CD4-positive, CD25-positive, alpha-beta regulatory T cell (primary cell): ENCODE data around the gene ATP9B. TPM values are rescaled to one million over a fixed set of nuclear protein-coding genes. Genes with fewer than 3 reads are reported as not detected.

Experiments used
- ATAC-seq, 2 donors: fragments of 150-1000 bp; cut with Tn5 transposase; one replicate each; pipeline ENCODE4 v1.10.0; 2021; ENCODE audit warnings: low read depth in 2 of 2, moderate number of reproducible peaks in 2 of 2, moderate library complexity in 1 of 2
- DNase-seq, 3 donors: peaks; one replicate each; pipeline versions ENCODE4 v3.0.0 to v3.0.0-alpha.2; 2012 to 2022; ENCODE audit warnings: mixed read lengths in 1 of 3
- H3K27ac ChIP-seq: one replicate; pipeline ENCODE4 v1.7.0; 2013; ENCODE audit warnings: mild to moderate bottlenecking, low read length; ENCODE audit not compliant: insufficient read depth, poor library complexity, severe bottlenecking
- H3K27me3 ChIP-seq: one replicate; pipeline ENCODE4 v1.7.0; 2013; ENCODE audit warnings: low read length; ENCODE audit not compliant: control insufficient read depth, insufficient read depth
- H3K36me3 ChIP-seq: one replicate; pipeline ENCODE4 v1.7.0; 2013; ENCODE audit warnings: mild to moderate bottlenecking, low read length, moderate library complexity; ENCODE audit not compliant: control insufficient read depth, insufficient read depth
- H3K4me1 ChIP-seq: 2 replicates; pipeline ENCODE4 v1.7.0; 2013; ENCODE audit warnings: mild to moderate bottlenecking, low read length; ENCODE audit not compliant: insufficient read depth, control insufficient read depth, poor library complexity, severe bottlenecking
- H3K4me3 ChIP-seq: one replicate; pipeline ENCODE4 v1.7.0; 2013; ENCODE audit warnings: low read depth, mild to moderate bottlenecking, low read length, moderate library complexity
- H3K9me3 ChIP-seq, 2 experiments: 1 replicate in 1 of 2; 2 replicates in 1 of 2; pipeline ENCODE4 v1.7.0; 2013; ENCODE audit warnings: low read length in 2 of 2, mild to moderate bottlenecking in 1 of 2, moderate library complexity in 1 of 2; ENCODE audit not compliant: control insufficient read depth in 2 of 2
- H3K27ac Mint-ChIP-seq, 3 donors: one replicate each; pipeline ENCODE4 v1.8.0; 2020 to 2022; ENCODE audit warnings: mild to moderate bottlenecking in 3 of 3, mixed read lengths in 3 of 3, moderate library complexity in 2 of 3
- H3K27me3 Mint-ChIP-seq: one replicate; pipeline ENCODE4 v1.8.0; 2022; ENCODE audit warnings: mild to moderate bottlenecking, mixed read lengths
- H3K36me3 Mint-ChIP-seq: one replicate; pipeline ENCODE4 v1.8.0; 2020; ENCODE audit warnings: mixed read lengths
- H3K4me1 Mint-ChIP-seq, 4 donors: one replicate each; pipeline ENCODE4 v1.8.0; 2020 to 2022; ENCODE audit warnings: mixed read lengths in 4 of 4, mild to moderate bottlenecking in 1 of 4
- H3K4me3 Mint-ChIP-seq, 4 donors: one replicate each; pipeline ENCODE4 v1.8.0; 2020 to 2022; ENCODE audit warnings: mild to moderate bottlenecking in 4 of 4, mixed read lengths in 4 of 4, moderate library complexity in 3 of 4
- H3K9me3 Mint-ChIP-seq, 7 donors: one replicate each; pipeline ENCODE4 v1.8.0; 2020 to 2022; ENCODE audit warnings: mixed read lengths in 7 of 7, mild to moderate bottlenecking in 3 of 7, moderate library complexity in 2 of 7
- polyA plus RNA-seq, 4 donors: library from polyadenylated mRNA; unstranded; fragments of 300-500 nt; fragmentation: Illumina TruSeq; gene quantifications; one replicate each; pipeline ENCODE4 v1.2.3, GENCODE V29; 2021
- total RNA-seq: library from RNA; stranded (reverse); gene quantifications from one replicate; pipeline ENCODE4 v1.2.3, GENCODE V29; 2022

The ATP9B gene
- total and polyA plus RNA-seq, 5 donors from 2014 or later, result 14.1 to 75.3 (median 17.6) TPM

GRCh38 chr18:79064228-79064627, 5.0 kb upstream of the ATP9B start:
- Mint-ChIP-seq H3K9me3 (peaks cover 0 to 12% (median 1%) of the 10 kb centered on the region in 7 donors), H3K36me3 (peaks cover 18% of the 10 kb centered on the region)

GRCh38 chr18:79065802-79066201, 3.4 kb upstream of the ATP9B start:
- no peak overlapping the region for H3K27ac ChIP-seq
- H3K4me1 Mint-ChIP-seq, result peaks cover 18 to 36% (median 21%) of the 10 kb centered on the region in 4 donors
- H3K27me3 ChIP-seq, result peaks cover 7% of the 10 kb centered on the region
- peak overlapping the region in 1 of 3 donors; percentile 100 for H3K27ac Mint-ChIP-seq
- no peaks in the 10 kb centered on the region for H3K9me3 ChIP-seq
- ATAC-seq (no peak), DNase-seq (no peak)
- H3K27me3 Mint-ChIP-seq, result peaks cover 8% of the 10 kb centered on the region
- peaks cover 0 to 12% (median 1%) of the 10 kb centered on the region in 7 donors for H3K9me3 Mint-ChIP-seq
- H3K36me3 Mint-ChIP-seq, result peaks cover 18% of the 10 kb centered on the region
- peak overlapping the region in 3 of 4 donors; percentile 3 to 96 (median 65) for H3K4me3 Mint-ChIP-seq
- peaks cover 15% of the 10 kb centered on the region for H3K4me1 ChIP-seq
- H3K4me3 ChIP-seq, result no peak overlapping the region
- H3K36me3 ChIP-seq, result no peaks in the 10 kb centered on the region

More at GRCh38 chr18:79064228-79064627, 5.0 kb upstream of the ATP9B start:
- Mint-ChIP-seq H3K4me1 (peaks cover 13 to 26% (median 16%) of the 10 kb centered on the region in 4 donors), H3K4me3 (no peak overlapping the region), H3K27me3 (peaks cover 15% of the 10 kb centered on the region), H3K27ac (no peak overlapping the region)
- Histone ChIP-seq H3K36me3 (no peaks in the 10 kb centered on the region), H3K27ac (no peak overlapping the region), H3K4me1 (peaks cover 4% of the 10 kb centered on the region), H3K9me3 (no peaks in the 10 kb centered on the region), H3K4me3 (no peak overlapping the region), H3K27me3 (peaks cover 7% of the 10 kb centered on the region)
- DNase-seq, result no peak
- no peak for ATAC-seq

GRCh38 chr18:79067611-79068010, 1.6 kb upstream of the ATP9B start:
- H3K4me3 ChIP-seq, result no peak overlapping the region
- Mint-ChIP-seq H3K27ac (peak overlapping the region; percentile 98 to 100 (median 100)), H3K4me3 (peak overlapping the region; percentile 95 to 97 (median 96)), H3K4me1 (peaks cover 24 to 48% (median 28%) of the 10 kb centered on the region in 4 donors), H3K9me3 (peaks cover 0 to 12% (median 1%) of the 10 kb centered on the region in 7 donors), H3K27me3 (peaks cover 5% of the 10 kb centered on the region), H3K36me3 (peaks cover 18% of the 10 kb centered on the region)
- H3K36me3 ChIP-seq, result no peaks in the 10 kb centered on the region
- peaks cover 23% of the 10 kb centered on the region for H3K4me1 ChIP-seq
- DNase-seq, result no peak
- no peak for ATAC-seq
- H3K27ac ChIP-seq, result peak overlapping the region; percentile 99
- peaks cover 7% of the 10 kb centered on the region for H3K27me3 ChIP-seq
- H3K9me3 ChIP-seq, result no peaks in the 10 kb centered on the region

- Histone ChIP-seq H3K27me3 (peaks cover 7% of the 10 kb centered on the region), H3K9me3 (no peaks in the 10 kb centered on the region), H3K4me3 (peak overlapping the region; percentile 77), H3K36me3 (no peaks in the 10 kb centered on the region), H3K27ac (peak overlapping the region; percentile 99), H3K4me1 (peaks cover 23% of the 10 kb centered on the region)
- peaks cover 5% of the 10 kb centered on the region for H3K27me3 Mint-ChIP-seq
- peaks cover 19% of the 10 kb centered on the region for H3K36me3 Mint-ChIP-seq
- H3K27ac Mint-ChIP-seq, result peak overlapping the region; percentile 98 to 100 (median 100)
- H3K4me1 Mint-ChIP-seq, result peaks cover 24 to 53% (median 28%) of the 10 kb centered on the region in 4 donors
- peaks cover 0 to 12% (median 1%) of the 10 kb centered on the region in 7 donors for H3K9me3 Mint-ChIP-seq
- peak overlapping the region; percentile 95 to 97 (median 96) for H3K4me3 Mint-ChIP-seq
- DNase-seq (peak in 2 of 3 donors; percentile 20 to 85), ATAC-seq (peak; percentile 48 to 52)
These were observed 755 bp upstream of the ATP9B start for GRCh38 chr18:79068341-79068936.

GRCh38 chr18:79069717-79070151, 540 bp downstream of the ATP9B start:
- peaks cover 0 to 12% (median 1%) of the 10 kb centered on the region in 7 donors for H3K9me3 Mint-ChIP-seq
- H3K36me3 Mint-ChIP-seq, result peaks cover 30% of the 10 kb centered on the region
- no peaks in the 10 kb centered on the region for H3K9me3 ChIP-seq
- H3K27me3 ChIP-seq, result peaks cover 7% of the 10 kb centered on the region
- peak overlapping the region; percentile 91 to 96 (median 94) for H3K4me3 Mint-ChIP-seq
- peaks cover 27 to 66% (median 37%) of the 10 kb centered on the region in 4 donors for H3K4me1 Mint-ChIP-seq
- H3K27me3 Mint-ChIP-seq, result peaks cover 5% of the 10 kb centered on the region
- peak overlapping the region; percentile 93 to 97 (median 94) for H3K27ac Mint-ChIP-seq
- peak in 1 of 3 donors; percentile 48 for DNase-seq
- H3K4me3 ChIP-seq, result peak overlapping the region; percentile 93
- H3K36me3 ChIP-seq, result no peaks in the 10 kb centered on the region
- ATAC-seq, result no peak
- H3K4me1 ChIP-seq, result peaks cover 26% of the 10 kb centered on the region
- peak overlapping the region; percentile 99 for H3K27ac ChIP-seq

GRCh38 chr18:79070486-79070885, 1.3 kb downstream of the ATP9B start:
- Mint-ChIP-seq H3K27me3 (peaks cover 5% of the 10 kb centered on the region), H3K9me3 (peaks cover 0 to 11% (median 1%) of the 10 kb centered on the region in 7 donors), H3K27ac (peak overlapping the region; percentile 24 to 93 (median 57)), H3K4me1 (peaks cover 24 to 73% (median 41%) of the 10 kb centered on the region in 4 donors), H3K36me3 (peaks cover 30% of the 10 kb centered on the region), H3K4me3 (peak overlapping the region; percentile 91 to 96 (median 94))
- Histone ChIP-seq H3K9me3 (no peaks in the 10 kb centered on the region), H3K27me3 (peaks cover 7% of the 10 kb centered on the region), H3K4me1 (peaks cover 26% of the 10 kb centered on the region), H3K27ac (peak overlapping the region; percentile 99), H3K36me3 (no peaks in the 10 kb centered on the region), H3K4me3 (peak overlapping the region; percentile 93)
- ATAC-seq, result no peak
- DNase-seq, result peak in 1 of 3 donors; percentile 4

GRCh38 chr18:79071037-79071436, 1.8 kb downstream of the ATP9B start:
- DNase-seq (peak in 1 of 3 donors; percentile 21), ATAC-seq (no peak)
- Histone ChIP-seq H3K9me3 (no peaks in the 10 kb centered on the region), H3K4me3 (peak overlapping the region; percentile 93), H3K4me1 (peaks cover 26% of the 10 kb centered on the region), H3K36me3 (no peaks in the 10 kb centered on the region), H3K27me3 (peaks cover 4% of the 10 kb centered on the region), H3K27ac (no peak overlapping the region)
- Mint-ChIP-seq H3K27ac (peak overlapping the region in 2 of 3 donors; percentile 48 to 93), H3K4me1 (peaks cover 26 to 76% (median 45%) of the 10 kb centered on the region in 4 donors), H3K9me3 (peaks cover 0 to 6% (median 0%) of the 10 kb centered on the region in 7 donors), H3K27me3 (peaks cover 5% of the 10 kb centered on the region), H3K4me3 (peak overlapping the region; percentile 91 to 96 (median 94)), H3K36me3 (peaks cover 25% of the 10 kb centered on the region)
